Effector memory CD4-positive, alpha-beta T cell (primary cell): ENCODE data around the gene SMPD3.

Experiments used
- DNase-seq, 3 donors: peaks; one replicate each; pipeline ENCODE4 v3.0.0-alpha.2; 2020
- H3K27ac ChIP-seq: 2 replicates; pipeline ENCODE4 v1.7.0; 2013; ENCODE audit warnings: mild to moderate bottlenecking, low read length, moderate library complexity; ENCODE audit not compliant: insufficient read depth, poor library complexity, severe bottlenecking
- H3K27me3 ChIP-seq: replicated peaks from 2 replicates; pipeline ENCODE4 v1.7.0; 2013; ENCODE audit warnings: mild to moderate bottlenecking, low read length; ENCODE audit not compliant: insufficient read depth, control insufficient read depth, poor library complexity, severe bottlenecking
- H3K36me3 ChIP-seq: 2 replicates; pipeline ENCODE4 v1.7.0; 2013; ENCODE audit warnings: mild to moderate bottlenecking, low read length, moderate library complexity; ENCODE audit not compliant: control insufficient read depth, insufficient read depth
- H3K4me1 ChIP-seq: 2 replicates; pipeline ENCODE4 v1.7.0; 2013; ENCODE audit warnings: low read length, mild to moderate bottlenecking; ENCODE audit not compliant: control insufficient read depth, insufficient read depth, poor library complexity, severe bottlenecking
- H3K4me3 ChIP-seq: 2 replicates; pipeline ENCODE4 v1.7.0; 2013; ENCODE audit warnings: low read length, low read depth, mild to moderate bottlenecking; ENCODE audit not compliant: insufficient read depth, poor library complexity, severe bottlenecking
- H3K9me3 ChIP-seq: 2 replicates; pipeline ENCODE4 v1.7.0; 2013; ENCODE audit warnings: mild to moderate bottlenecking, low read length, moderate library complexity; ENCODE audit not compliant: control insufficient read depth

SMPD3 gene

DNA sequence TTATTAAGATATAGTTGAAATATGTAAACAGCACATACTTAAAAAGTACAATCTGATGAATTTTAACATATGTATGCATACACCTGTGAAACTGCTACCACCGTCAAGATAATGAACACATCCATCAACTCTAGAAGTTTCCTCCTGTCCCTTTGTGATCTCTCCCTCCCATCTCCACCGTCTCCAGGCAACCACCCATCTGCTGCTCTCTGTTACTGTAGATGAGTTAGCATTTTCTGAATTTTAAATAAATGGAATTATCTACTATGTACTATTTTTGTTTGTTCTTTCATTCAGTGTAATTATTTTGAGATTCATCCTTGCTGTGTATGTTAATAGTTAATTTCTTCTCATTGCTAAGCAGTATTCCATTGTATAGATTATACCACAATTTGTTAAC, 40.2 kb upstream of the SMPD3 start:
- Histone ChIP-seq H3K4me1 (no peaks in the 10 kb centered on the region), H3K27me3 (no peaks in the 10 kb centered on the region), H3K36me3 (no peaks in the 10 kb centered on the region), H3K9me3 (no peaks in the 10 kb centered on the region), H3K4me3 (no peak overlapping the region), H3K27ac (no peak overlapping the region)
- no peak for DNase-seq

DNA sequence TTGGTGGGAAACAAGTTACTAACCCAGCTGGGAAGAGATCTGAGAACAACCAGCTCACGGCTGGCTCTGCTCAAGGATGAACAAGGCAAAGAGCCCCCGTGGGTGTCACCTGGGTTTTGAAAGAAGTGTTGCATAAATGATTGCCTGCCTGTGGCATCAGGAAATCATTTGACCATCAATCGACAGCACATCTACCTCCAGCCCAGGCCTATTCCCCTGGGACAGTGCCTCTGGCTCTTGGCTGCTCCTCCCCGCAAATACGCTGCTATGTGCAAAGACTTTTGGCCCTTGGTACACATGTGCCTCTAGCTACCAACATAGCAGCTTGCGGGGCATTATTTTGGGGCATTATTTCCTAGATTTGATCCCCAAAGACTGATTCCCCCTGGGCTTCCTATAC, 39.4 kb upstream of the SMPD3 start:
- H3K27ac ChIP-seq, result no peak overlapping the region
- DNase-seq, result no peak
- no peak overlapping the region for H3K4me3 ChIP-seq
- H3K9me3 ChIP-seq, result no peaks in the 10 kb centered on the region
- H3K4me1 ChIP-seq, result no peaks in the 10 kb centered on the region
- no peaks in the 10 kb centered on the region for H3K36me3 ChIP-seq
- no peaks in the 10 kb centered on the region for H3K27me3 ChIP-seq

DNA sequence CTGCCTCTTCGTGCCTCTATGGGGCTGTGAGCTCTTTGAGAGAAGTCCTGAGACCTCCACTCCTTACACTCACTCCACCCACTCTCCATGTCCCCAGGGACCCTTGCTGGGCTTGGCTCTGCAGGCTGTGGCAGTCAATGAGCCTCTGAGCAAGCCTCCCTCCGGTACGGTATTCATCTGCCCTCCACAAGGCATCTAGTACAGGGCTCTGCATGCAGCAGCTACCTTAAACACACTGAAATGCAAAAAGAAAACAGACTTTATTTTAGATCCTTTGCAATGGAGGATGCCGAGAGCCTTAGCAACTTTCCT, 38.9 kb upstream of the SMPD3 start:
- no peak for DNase-seq
- Histone ChIP-seq H3K4me1 (no peaks in the 10 kb centered on the region), H3K27me3 (no peaks in the 10 kb centered on the region), H3K36me3 (no peaks in the 10 kb centered on the region), H3K9me3 (no peaks in the 10 kb centered on the region), H3K4me3 (no peak overlapping the region), H3K27ac (no peak overlapping the region)

DNA sequence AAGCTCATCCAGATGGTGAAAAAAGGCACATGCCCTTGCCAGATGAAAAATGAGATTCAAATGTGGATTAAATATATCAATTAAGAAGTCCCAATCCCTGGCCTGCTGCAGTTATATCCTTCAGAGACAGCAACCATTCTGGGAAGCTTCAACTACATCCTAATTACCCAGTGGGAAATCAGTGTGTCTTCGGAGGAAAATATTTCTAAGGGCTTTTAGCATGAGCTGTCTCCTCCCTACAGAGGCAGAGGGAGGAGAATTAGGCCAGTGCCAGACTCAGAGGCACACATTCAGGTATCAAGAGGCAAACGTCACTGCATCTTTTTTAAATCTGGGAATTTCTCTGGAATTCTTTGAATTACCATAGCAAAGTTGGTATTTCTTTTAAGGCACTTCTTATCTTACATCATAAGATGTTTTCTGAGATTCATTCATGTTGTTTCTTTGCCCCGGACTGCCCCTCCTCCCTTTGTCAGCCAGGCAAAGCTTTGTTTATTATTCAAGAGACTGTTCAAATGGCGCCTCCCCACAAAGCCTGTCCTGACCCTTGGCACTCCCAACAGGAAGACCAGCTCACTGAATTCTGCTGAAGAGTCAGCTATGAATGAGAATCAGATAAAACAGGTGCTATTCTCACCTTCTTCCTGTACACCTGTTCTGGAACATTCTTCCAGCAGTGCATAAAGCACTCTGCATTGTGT, 38.3 kb upstream of the SMPD3 start:
- no peaks in the 10 kb centered on the region for H3K27me3 ChIP-seq
- no peaks in the 10 kb centered on the region for H3K4me1 ChIP-seq
- no peak for DNase-seq
- no peak overlapping the region for H3K4me3 ChIP-seq
- H3K27ac ChIP-seq, result no peak overlapping the region
- H3K9me3 ChIP-seq, result no peaks in the 10 kb centered on the region
- H3K36me3 ChIP-seq, result no peaks in the 10 kb centered on the region

DNA sequence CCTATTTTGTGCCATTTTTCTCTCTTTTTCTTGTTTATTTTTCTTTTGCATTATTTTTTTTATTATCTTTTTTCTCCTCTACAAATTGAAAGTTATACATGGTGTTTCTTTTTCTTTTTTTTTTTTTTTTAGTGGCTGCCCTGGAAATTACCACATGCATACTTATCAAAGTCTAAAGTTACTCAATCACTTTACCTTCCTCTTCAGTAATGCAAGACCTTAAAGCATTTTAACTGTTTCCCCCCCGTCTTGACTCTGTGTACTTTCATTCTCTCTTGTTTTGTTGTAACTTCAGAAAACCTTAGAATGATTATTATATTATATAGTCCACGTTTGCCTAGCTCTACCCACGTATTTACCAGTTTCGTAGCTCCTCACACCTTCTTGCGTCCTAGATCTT, 33.3 kb upstream of the SMPD3 start:
- Histone ChIP-seq H3K27ac (no peak overlapping the region), H3K9me3 (no peaks in the 10 kb centered on the region), H3K36me3 (no peaks in the 10 kb centered on the region), H3K4me3 (no peak overlapping the region), H3K4me1 (no peaks in the 10 kb centered on the region), H3K27me3 (no peaks in the 10 kb centered on the region)
- DNase-seq, result no peak

DNA sequence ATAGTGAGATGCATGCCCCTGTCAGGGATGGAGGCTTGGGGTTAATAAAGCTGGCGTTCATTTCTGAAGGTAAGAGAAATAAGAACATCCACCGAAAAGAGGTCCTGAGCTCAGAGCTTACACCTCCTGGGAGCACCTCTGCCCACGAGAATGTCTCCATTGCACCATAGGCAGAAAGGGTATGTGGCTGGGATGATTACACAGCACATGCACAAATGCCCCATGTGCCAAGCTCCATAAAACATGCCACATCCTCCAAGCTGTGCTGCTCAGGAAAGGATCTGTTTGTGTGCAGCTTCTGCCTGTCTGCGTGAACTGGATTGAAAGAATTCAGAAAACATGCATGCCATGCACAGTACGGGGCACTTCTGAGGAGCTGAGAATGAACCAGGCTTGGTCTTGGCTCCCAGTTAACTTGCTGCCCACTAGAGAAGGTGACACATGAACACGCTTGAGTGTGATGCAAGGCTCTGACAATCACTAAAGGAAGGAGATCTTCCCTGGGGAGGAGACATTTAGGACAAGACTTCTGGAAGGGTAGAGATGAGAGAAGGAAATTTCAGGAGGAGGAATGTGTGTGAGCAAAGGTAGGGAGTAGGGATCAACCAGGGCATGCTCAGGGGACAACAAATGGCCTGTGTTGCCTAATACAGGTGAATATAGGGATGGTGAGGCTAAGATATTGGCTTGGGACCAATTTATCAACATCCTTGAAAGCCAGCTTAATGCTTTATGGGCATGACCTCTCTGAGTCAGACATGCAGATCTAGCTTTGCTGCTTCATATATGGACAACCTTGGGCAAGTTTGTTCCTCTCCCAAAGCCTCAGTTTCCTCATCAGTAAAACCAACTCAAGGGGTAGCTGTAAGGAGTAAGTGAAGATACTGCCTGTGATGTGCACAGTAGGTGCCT, 32.0 kb upstream of the SMPD3 start:
- Histone ChIP-seq H3K27ac (no peak overlapping the region), H3K9me3 (no peaks in the 10 kb centered on the region), H3K27me3 (no peaks in the 10 kb centered on the region), H3K4me1 (no peaks in the 10 kb centered on the region), H3K4me3 (no peak overlapping the region), H3K36me3 (no peaks in the 10 kb centered on the region)
- DNase-seq, result no peak

DNA sequence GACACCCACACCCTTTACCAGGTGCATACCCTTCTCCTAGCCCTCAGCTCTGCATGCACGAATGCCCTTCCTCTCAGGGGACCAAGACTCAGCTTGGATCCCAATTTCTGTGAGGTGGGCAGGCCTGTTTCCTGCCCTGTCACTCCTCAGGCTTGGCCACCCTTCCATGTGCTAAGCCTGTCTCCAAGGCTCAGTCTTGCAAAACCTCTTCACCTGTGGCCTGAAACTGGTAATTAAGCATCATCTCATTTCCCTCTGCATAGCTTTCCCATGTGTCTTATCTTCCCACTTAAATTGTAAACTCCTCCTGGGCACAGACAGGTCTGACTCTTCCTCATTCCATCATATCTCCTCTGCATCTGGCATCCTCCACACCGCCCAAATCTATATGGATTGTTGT, 31.0 kb upstream of the SMPD3 start:
- H3K27ac ChIP-seq, result no peak overlapping the region
- no peak for DNase-seq
- no peaks in the 10 kb centered on the region for H3K36me3 ChIP-seq
- no peak overlapping the region for H3K4me3 ChIP-seq
- no peaks in the 10 kb centered on the region for H3K9me3 ChIP-seq
- no peaks in the 10 kb centered on the region for H3K4me1 ChIP-seq
- H3K27me3 ChIP-seq, result no peaks in the 10 kb centered on the region

DNA sequence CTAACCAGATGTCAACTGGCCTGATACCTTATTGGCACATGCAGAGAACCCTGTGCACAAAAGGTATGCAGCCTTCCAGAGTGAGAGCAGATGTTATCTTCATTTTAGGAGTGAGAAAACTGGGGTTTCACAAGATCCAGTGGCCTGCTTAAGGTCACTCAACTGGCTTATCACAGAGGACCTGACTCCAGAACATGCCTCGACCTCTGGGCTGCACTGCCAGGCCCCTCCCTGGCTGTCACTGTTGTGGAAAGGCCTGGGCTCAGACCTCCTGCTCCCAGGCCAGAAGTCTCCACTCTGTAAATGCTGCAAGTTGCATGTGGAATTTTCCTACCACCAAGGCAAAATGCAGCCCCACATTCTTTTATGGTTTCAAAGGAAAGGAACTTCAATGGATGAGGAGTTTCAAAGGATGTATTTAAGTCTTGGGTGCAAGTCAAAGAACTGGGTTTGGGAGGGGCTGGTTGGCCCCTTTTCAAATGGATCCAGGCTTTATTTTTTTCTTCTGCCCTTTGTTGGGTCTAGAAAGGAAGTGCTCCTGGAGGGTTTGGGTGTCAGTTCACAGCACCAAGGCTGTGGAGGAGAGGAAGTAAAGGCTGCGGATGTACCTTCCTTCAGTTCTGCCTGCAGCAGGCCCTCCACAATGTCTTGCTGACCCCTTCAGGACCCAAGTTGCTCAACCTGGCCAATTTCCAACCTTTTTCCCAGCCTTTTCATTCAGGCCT, 30.4 kb upstream of the SMPD3 start:
- Histone ChIP-seq H3K4me3 (no peak overlapping the region), H3K27ac (no peak overlapping the region), H3K27me3 (no peaks in the 10 kb centered on the region), H3K4me1 (no peaks in the 10 kb centered on the region), H3K9me3 (no peaks in the 10 kb centered on the region), H3K36me3 (no peaks in the 10 kb centered on the region)
- DNase-seq, result no peak

DNA sequence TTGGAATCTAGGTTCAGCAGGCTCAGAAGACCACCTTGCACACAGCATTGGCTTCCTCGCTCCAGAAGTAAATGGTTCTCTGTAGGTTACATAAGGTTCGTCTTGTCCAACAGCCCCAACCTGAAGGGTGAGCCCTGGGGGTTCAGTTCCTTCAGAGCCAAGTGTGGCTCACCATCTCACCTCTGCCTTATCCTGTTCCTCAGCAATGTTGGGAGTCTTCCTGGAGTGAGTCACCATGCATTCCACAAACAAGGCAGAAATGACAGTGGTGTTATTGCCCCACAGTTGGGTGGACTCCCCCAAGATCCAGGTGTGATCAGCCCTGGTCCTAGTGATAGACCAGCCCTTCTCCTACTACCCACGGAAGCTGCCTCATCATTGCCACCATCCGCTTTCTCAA, 26.8 kb upstream of the SMPD3 start:
- H3K27ac ChIP-seq, result no peak overlapping the region
- H3K4me3 ChIP-seq, result no peak overlapping the region
- H3K9me3 ChIP-seq, result no peaks in the 10 kb centered on the region
- H3K4me1 ChIP-seq, result peaks cover 9% of the 10 kb centered on the region
- no peaks in the 10 kb centered on the region for H3K27me3 ChIP-seq
- no peak for DNase-seq
- H3K36me3 ChIP-seq, result no peaks in the 10 kb centered on the region
